Measurements from ENCODE around the gene TAF1A. TPM values are rescaled to one million over a fixed set of nuclear protein-coding genes. Genes with fewer than 3 reads are reported as not detected.

Gene TAF1A
- total and polyA plus RNA-seq, 10 of the 15 experiments (the other 5 are each of a cell fraction or from before 2014, with no cell fraction given), result 7.7 to 17.9 (median 12.0) TPM

- Histone ChIP-seq H2AFZ (ENCODE audit: control insufficient read depth, low read depth, low read length) (no peak overlapping the region), H3K9me3 (replicated peaks; ENCODE audit: control insufficient read depth, insufficient read depth, low read length) (no peaks in the 10 kb centered on the region), H3K4me2 (ENCODE audit: control insufficient read depth, insufficient read depth) (no peak overlapping the region), H3K4me3 (no peak overlapping the region), H3K27me3 (replicated peaks in 1 of 2; ENCODE audit: control insufficient read depth in 2 of 2, insufficient read depth in 2 of 2, low read length in 1 of 2) (no peaks in the 10 kb centered on the region), H3K79me2 (ENCODE audit: control insufficient read depth, insufficient read depth, low read length) (no peaks in the 10 kb centered on the region), H3K27ac (ENCODE audit: control insufficient read depth, insufficient read depth) (no peak overlapping the region), H3K4me1 (ENCODE audit: control insufficient read depth, insufficient read depth, low read length) (no peaks in the 10 kb centered on the region), H3K9ac (ENCODE audit: control insufficient read depth, insufficient read depth, low read length) (no peak overlapping the region), H3K36me3 (ENCODE audit: control insufficient read depth in 2 of 2, insufficient read depth in 2 of 2, low read length in 1 of 2) (no peaks in the 10 kb centered on the region), H4K20me1 (ENCODE audit: control insufficient read depth, insufficient read depth) (no peaks in the 10 kb centered on the region)
- 41% methylated on average over 8 of the region's 8 CpGs for WGBS (ENCODE audit: insufficient coverage, insufficient replicate concordance, low lambda C conversion rate, missing lambda C conversion rate)
- intact Hi-C loops (cut with micrococcal nuclease; ENCODE audit: unreplicated experiment) (no loop called here), in situ Hi-C loops (cut with MboI) (no loop called here)
- DNase-seq (ENCODE audit: low read depth, low spot score) (no peak), ATAC-seq (no peak), FAIRE-seq (no peak)
- RAD21 ChIA-PET (ENCODE audit: unreplicated experiment), result no interaction called here
- TF ChIP-seq NR2C2 (IDR thresholded peaks at IDR 0.05; ENCODE audit: borderline replicate concordance, control insufficient read depth, insufficient read length, low read depth) (no peak), ZSCAN29 (IDR thresholded peaks at IDR 0.05) (no peak), YY1 (IDR thresholded peaks at IDR 0.05; ENCODE audit: low read depth, low read length) (no peak), CTCF (IDR thresholded peaks at IDR 0.05 in 2 of 3, conservative IDR thresholded peaks at IDR 0.05 in 1 of 3; ENCODE audit: control insufficient read depth in 2 of 3, extremely low read depth in 1 of 3, insufficient read depth in 1 of 3, low read depth in 3 of 3, low read length in 3 of 3) (no peak), MAX (IDR thresholded peaks at IDR 0.05; ENCODE audit: low read depth, low read length) (no peak), FOXM1 (IDR thresholded peaks at IDR 0.05; ENCODE audit: low read depth, low read length) (no peak), MYB (IDR thresholded peaks at IDR 0.05; ENCODE audit: borderline replicate concordance, low read depth, low read length) (no peak), SMAD1 (IDR thresholded peaks at IDR 0.05; ENCODE audit: low read depth, partially characterized antibody) (no peak), USF1 (IDR thresholded peaks at IDR 0.05; ENCODE audit: borderline replicate concordance, extremely low read length, insufficient read depth, low read depth, low read length) (no peak), NFIC (IDR thresholded peaks at IDR 0.05; ENCODE audit: low read depth, low read length) (no peak), HCFC1 (IDR thresholded peaks at IDR 0.05; ENCODE audit: low read length) (no peak), ZNF687 (IDR thresholded peaks at IDR 0.05) (no peak), SIN3A (IDR thresholded peaks at IDR 0.05; ENCODE audit: low read depth, low read length) (no peak)
- SMC1A ChIA-PET (ENCODE audit: uncharacterized antibody, unreplicated experiment), result interaction anchor here (0.7 kb wide), 1 partner anchor 112 kb away, joined by 3 read pairs; no protein-coding TSS in a partner anchor
- BruUV-seq (replicated peaks), result no TSS peak
- POLR2A ChIA-PET, result no interaction called here
- CTCF ChIA-PET, result no interaction called here
Observed at GRCh38 chr1:222547260-222547614, 42.5 kb downstream of the TAF1A start.

Data from GM12878 (cell line).